Loucy (cell line): ENCODE measurements around the gene SPAG17.

Source experiments
- H2AFZ ChIP-seq: fragments of 200-600 bp; sonication (generic); 2 replicates; pipeline ENCODE4 v1.6.0; 2016; ENCODE audit warnings: antibody characterized with exemption, mild to moderate bottlenecking, low read length, moderate library complexity
- H3F3A ChIP-seq: fragments of 200-600 bp; 2 replicates; pipeline ENCODE4 v1.6.0; 2016; ENCODE audit warnings: antibody characterized with exemption, low read depth, mild to moderate bottlenecking
- H3K27me3 ChIP-seq: fragments of 200-600 bp; sonication (generic); 2 replicates; pipeline ENCODE4 v1.6.1; 2014; ENCODE audit warnings: low read length, mild to moderate bottlenecking; ENCODE audit not compliant: insufficient read depth, poor library complexity, severe bottlenecking
- H3K36me3 ChIP-seq: fragments of 200-600 bp; sonication (generic); 2 replicates; pipeline ENCODE4 v1.6.1; 2016; ENCODE audit warnings: low read length; ENCODE audit not compliant: insufficient read depth
- H3K4me1 ChIP-seq: fragments of 200-600 bp; sonication (generic); 2 replicates; pipeline ENCODE4 v1.5.1; 2014; ENCODE audit warnings: low read length, mild to moderate bottlenecking; ENCODE audit not compliant: insufficient read depth, poor library complexity, severe bottlenecking
- H3K4me2 ChIP-seq: fragments of 200-600 bp; sonication (generic); 2 replicates; pipeline ENCODE4 v1.6.0; 2014; ENCODE audit warnings: antibody characterized with exemption, low read length, low read depth, mild to moderate bottlenecking; ENCODE audit not compliant: poor library complexity, severe bottlenecking
- H3K4me3 ChIP-seq: fragments of 200-600 bp; sonication (generic); 2 replicates; pipeline ENCODE4 v1.5.1; 2014; ENCODE audit warnings: low read length, mild to moderate bottlenecking, mixed read lengths; ENCODE audit not compliant: poor library complexity, severe bottlenecking
- H3K79me2 ChIP-seq: fragments of 200-600 bp; sonication (generic); 2 replicates; pipeline ENCODE4 v1.6.1; 2014; ENCODE audit warnings: low read length; ENCODE audit not compliant: insufficient read depth
- H3K9ac ChIP-seq: fragments of 200-600 bp; sonication (generic); 2 replicates; pipeline ENCODE4 v1.6.0; 2014; ENCODE audit warnings: mild to moderate bottlenecking, low read depth, low read length, moderate library complexity; ENCODE audit not compliant: poor library complexity, severe bottlenecking
- H3K9me2 ChIP-seq: fragments of 200-600 bp; sonication (generic); replicated peaks from 2 replicates; pipeline ENCODE4 v1.6.1; 2016; ENCODE audit warnings: low read depth, low read length, mixed read lengths
- H3K9me3 ChIP-seq: fragments of 200-600 bp; sonication (generic); 2 replicates; pipeline ENCODE4 v1.6.1; 2014; ENCODE audit warnings: mild to moderate bottlenecking, antibody characterized with exemption, low read length, low read depth; ENCODE audit not compliant: insufficient read depth
- H4K20me1 ChIP-seq: fragments of 200-600 bp; sonication (generic); 2 replicates; pipeline ENCODE4 v1.6.0; 2014; ENCODE audit warnings: antibody characterized with exemption, low read length, mild to moderate bottlenecking; ENCODE audit not compliant: insufficient read depth, poor library complexity, severe bottlenecking
- CTCF ChIP-seq: fragments of 200-600 bp; sonication (generic); conservative IDR thresholded peaks from 2 replicates; pipeline ENCODE4 v1.5.1; 2014; ENCODE audit warnings: mild to moderate bottlenecking, antibody characterized with exemption, low read length
- EZH2phosphoT487 ChIP-seq: fragments of 200-600 bp; IDR thresholded peaks from 2 replicates; pipeline ENCODE4 v1.6.1; 2018; ENCODE audit warnings: antibody characterized with exemption, mild to moderate bottlenecking, moderate library complexity, borderline replicate concordance

The SPAG17 gene

GRCh38 chr1:118100686-118101514 is 84.1 kb downstream of the SPAG17 start:
- no peak overlapping the region for H3K4me3 ChIP-seq
- H2AFZ ChIP-seq, result no peak overlapping the region
- H3K36me3 ChIP-seq, result no peaks in the 10 kb centered on the region
- no peak overlapping the region for H3K4me2 ChIP-seq
- no peak overlapping the region for H3K9ac ChIP-seq
- no peaks in the 10 kb centered on the region for H3K4me1 ChIP-seq
- H3K9me2 ChIP-seq, result no peaks in the 10 kb centered on the region; the same call in 1 of the 2 replicates
- H3F3A ChIP-seq, result no peaks in the 10 kb centered on the region
- H4K20me1 ChIP-seq, result no peaks in the 10 kb centered on the region
- no peaks in the 10 kb centered on the region for H3K79me2 ChIP-seq
- TF ChIP-seq CTCF, result no peak
- no peak for TF ChIP-seq EZH2phosphoT487
- H3K9me3 ChIP-seq, result no peaks in the 10 kb centered on the region
- H3K27me3 ChIP-seq, result no peaks in the 10 kb centered on the region

GRCh38 chr1:118099686-118100085 is 85.3 kb downstream of the SPAG17 start:
- Histone ChIP-seq H4K20me1 (no peaks in the 10 kb centered on the region), H3K4me3 (no peak overlapping the region), H3K36me3 (no peaks in the 10 kb centered on the region), H3K9me3 (no peaks in the 10 kb centered on the region), H3K27me3 (no peaks in the 10 kb centered on the region), H3K79me2 (no peaks in the 10 kb centered on the region), H3F3A (no peaks in the 10 kb centered on the region), H3K9me2 (no peaks in the 10 kb centered on the region; the same call in 1 of the 2 replicates), H3K4me2 (no peak overlapping the region), H2AFZ (no peak overlapping the region), H3K9ac (no peak overlapping the region), H3K4me1 (no peaks in the 10 kb centered on the region)
- TF ChIP-seq EZH2phosphoT487 (no peak), CTCF (no peak)

- H2AFZ ChIP-seq, result no peak overlapping the region
- H3K4me2 ChIP-seq, result no peak overlapping the region
- H3K9me3 ChIP-seq, result no peaks in the 10 kb centered on the region
- H3K4me1 ChIP-seq, result no peaks in the 10 kb centered on the region
- no peak for TF ChIP-seq EZH2phosphoT487
- no peak for TF ChIP-seq CTCF
- no peaks in the 10 kb centered on the region for H3K36me3 ChIP-seq
- H3K27me3 ChIP-seq, result no peaks in the 10 kb centered on the region
- H3K9ac ChIP-seq, result no peak overlapping the region
- no peaks in the 10 kb centered on the region for H3F3A ChIP-seq
- no peaks in the 10 kb centered on the region; the same call in 1 of the 2 replicates for H3K9me2 ChIP-seq
- H3K4me3 ChIP-seq, result no peak overlapping the region
- H3K79me2 ChIP-seq, result no peaks in the 10 kb centered on the region
- no peaks in the 10 kb centered on the region for H4K20me1 ChIP-seq
These were observed 87.2 kb downstream of the SPAG17 start for GRCh38 chr1:118097622-118098348.
